Measurements from ENCODE around the gene OSBPL10.

OSBPL10 gene

DNA sequence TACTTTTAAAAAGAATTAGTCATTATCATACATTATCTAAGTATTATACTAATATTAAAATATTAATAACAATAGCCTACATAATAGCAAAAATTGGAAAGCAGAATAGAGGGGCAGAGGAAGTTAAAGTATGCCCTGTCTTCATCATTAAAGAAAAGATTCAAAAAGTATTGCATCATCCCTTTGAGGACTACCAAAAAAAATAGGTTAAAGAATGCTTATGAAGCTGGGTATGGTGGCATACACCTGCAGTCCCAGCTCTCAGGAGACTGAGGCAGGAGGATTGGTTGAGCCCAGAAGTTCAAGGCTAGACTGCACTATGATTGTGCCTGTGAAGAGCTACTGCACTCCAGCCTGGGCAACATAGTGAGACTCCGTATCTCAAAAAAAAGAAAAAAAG lies 240.7 kb downstream of the OSBPL10 start:
- TF ChIP-seq, protein P1, sequence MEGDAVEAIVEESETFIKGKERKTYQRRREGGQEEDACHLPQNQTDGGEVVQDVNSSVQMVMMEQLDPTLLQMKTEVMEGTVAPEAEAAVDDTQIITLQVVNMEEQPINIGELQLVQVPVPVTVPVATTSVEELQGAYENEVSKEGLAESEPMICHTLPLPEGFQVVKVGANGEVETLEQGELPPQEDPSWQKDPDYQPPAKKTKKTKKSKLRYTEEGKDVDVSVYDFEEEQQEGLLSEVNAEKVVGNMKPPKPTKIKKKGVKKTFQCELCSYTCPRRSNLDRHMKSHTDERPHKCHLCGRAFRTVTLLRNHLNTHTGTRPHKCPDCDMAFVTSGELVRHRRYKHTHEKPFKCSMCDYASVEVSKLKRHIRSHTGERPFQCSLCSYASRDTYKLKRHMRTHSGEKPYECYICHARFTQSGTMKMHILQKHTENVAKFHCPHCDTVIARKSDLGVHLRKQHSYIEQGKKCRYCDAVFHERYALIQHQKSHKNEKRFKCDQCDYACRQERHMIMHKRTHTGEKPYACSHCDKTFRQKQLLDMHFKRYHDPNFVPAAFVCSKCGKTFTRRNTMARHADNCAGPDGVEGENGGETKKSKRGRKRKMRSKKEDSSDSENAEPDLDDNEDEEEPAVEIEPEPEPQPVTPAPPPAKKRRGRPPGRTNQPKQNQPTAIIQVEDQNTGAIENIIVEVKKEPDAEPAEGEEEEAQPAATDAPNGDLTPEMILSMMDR (IDR thresholded peaks at IDR 0.05; ENCODE audit: low read depth, low read length) = no peak
- DNase-seq (ENCODE audit: extremely low read depth, low read depth) = no peak

DNA sequence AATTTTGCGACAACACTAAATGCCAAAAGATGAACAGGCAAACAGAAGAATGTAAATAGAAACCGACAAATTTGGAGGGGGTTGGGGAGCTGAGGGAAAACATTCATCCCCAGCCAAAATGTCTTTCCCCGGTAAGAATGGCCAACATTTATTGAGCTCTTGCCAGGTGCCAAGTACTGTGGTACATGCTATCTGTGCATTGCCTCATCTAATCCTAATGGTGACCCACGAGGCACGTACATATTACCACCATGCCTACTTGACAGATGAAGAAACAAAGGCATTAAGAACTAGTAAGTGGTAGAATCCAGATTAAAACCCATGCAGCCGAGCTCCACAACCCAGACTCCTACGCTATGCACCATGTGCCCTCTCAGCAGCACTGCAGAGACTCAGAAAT lies 242.7 kb downstream of the OSBPL10 start:
- TF ChIP-seq, protein P1 (IDR thresholded peaks at IDR 0.05; ENCODE audit: low read depth, low read length) = no peak
- DNase-seq (ENCODE audit: extremely low read depth, low read depth) = no peak

GRCh38 chr3:31735667-31736066 lies 245.4 kb downstream of the OSBPL10 start:
- DNase-seq (ENCODE audit: extremely low read depth, low read depth) = no peak
- TF ChIP-seq, protein P1 (IDR thresholded peaks at IDR 0.05; ENCODE audit: low read depth, low read length) = no peak

DNA sequence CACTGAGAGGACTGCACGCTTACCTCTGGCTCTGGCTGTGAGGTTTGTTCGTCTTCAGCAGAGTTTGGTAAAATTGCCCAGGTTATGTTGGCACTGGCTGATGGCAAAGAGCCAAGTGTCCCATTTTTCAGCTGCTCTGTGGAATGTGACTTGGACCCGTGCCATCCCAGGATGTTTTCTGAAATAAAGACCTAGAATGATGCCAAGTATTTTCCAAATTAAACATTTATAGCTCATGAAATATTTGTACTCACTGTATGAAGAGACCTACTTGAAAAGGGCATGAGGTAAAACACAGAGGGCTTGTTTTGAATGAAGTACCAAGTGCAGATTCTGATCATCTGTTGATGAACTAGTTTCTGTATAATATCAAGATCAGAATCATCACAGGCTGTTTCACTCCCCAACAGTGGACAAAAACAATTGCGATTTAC lies 247.8 kb downstream of the OSBPL10 start:
- no peak for DNase-seq (ENCODE audit: extremely low read depth, low read depth)
- TF ChIP-seq, protein P1 (IDR thresholded peaks at IDR 0.05; ENCODE audit: low read depth, low read length) = no peak

DNA sequence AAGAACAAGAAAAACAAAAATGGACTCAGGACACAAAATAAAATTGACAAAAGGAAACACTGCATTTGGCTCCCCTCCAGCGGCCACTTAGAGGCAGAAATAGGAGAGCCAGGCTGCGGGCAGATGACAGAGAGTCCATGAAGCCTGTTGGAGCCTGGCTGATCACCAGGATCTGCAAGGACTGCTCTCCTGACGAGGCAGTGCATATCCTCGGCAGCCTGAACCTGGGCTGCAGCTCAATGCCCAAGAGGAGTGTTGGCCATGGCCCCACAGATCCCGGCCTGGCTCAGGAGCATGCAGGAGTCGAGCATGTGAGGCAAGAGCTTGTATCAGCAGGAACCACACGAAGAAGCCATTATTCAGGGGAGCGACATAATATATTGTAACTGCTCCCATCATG lies 248.5 kb downstream of the OSBPL10 start:
- TF ChIP-seq, protein P1 (IDR thresholded peaks at IDR 0.05; ENCODE audit: low read depth, low read length) = no peak
- no peak for DNase-seq (ENCODE audit: extremely low read depth, low read depth)

- no peak for DNase-seq (ENCODE audit: extremely low read depth, low read depth)
- TF ChIP-seq, protein P1 (IDR thresholded peaks at IDR 0.05; ENCODE audit: low read depth, low read length) = no peak
Measured at GRCh38 chr3:31729573-31729972, 251.5 kb downstream of the OSBPL10 start.

DNA sequence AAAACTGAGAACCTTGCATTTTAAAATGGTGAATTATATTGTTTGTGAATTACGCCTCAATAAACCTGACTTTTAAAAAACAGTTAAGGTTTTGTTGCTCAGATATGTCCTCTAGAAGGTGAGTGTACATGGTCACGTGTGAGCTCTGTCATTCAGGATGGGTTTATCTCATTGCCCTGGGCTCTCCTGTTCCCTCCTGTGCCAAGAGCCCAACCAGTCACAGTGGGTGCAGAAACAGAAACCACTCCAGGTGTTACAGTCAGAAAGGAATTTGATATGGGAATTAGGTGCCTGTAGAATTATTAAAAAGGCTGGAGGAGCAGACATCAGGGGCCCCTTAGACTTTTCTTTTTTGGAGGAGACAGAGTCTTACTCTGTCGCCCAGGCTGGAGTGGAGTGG lies 252.0 kb downstream of the OSBPL10 start:
- no peak for DNase-seq (ENCODE audit: extremely low read depth, low read depth)
- TF ChIP-seq, protein P1 (IDR thresholded peaks at IDR 0.05; ENCODE audit: low read depth, low read length) = no peak

Data from AG09319 (cell line).